ENCODE data around the gene RTN4. TPM values are rescaled to one million over a fixed set of nuclear protein-coding genes. Genes with fewer than 3 reads are reported as not detected.

RTN4 gene
- total and polyA plus RNA-seq, 2 experiments from 2014 or later = 186 to 223 TPM

DNA sequence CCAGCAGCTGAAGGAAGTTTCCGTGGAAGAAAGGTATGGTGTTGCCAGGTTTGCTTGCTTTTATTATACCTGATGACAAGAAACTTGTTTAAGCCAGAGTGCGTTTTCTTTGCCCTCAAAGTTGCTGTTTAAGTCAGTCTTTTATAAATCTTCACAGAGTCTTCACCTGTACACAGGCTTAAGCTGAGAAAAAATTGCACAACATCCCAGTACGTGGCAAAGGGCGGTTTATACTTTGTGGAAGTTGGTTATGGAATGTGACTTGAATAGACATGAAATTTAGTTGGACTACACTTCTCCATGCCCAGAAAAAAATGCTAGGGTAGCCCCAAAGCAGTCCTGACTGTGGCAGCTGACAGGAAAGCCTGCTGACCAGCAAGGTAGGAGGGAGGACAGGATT lies 121.5 kb downstream of the RTN4 start:
- Histone ChIP-seq H3K27me3 (peaks cover 3% of the 10 kb centered on the region), H3K27ac (no peak overlapping the region), H3K36me3 (no peaks in the 10 kb centered on the region), H3K4me1 (ENCODE audit: low read depth) (no peaks in the 10 kb centered on the region), H3K9me3 (ENCODE audit: low read depth) (no peaks in the 10 kb centered on the region), H3K4me3 (no peak overlapping the region)
- TF ChIP-seq, protein P1, sequence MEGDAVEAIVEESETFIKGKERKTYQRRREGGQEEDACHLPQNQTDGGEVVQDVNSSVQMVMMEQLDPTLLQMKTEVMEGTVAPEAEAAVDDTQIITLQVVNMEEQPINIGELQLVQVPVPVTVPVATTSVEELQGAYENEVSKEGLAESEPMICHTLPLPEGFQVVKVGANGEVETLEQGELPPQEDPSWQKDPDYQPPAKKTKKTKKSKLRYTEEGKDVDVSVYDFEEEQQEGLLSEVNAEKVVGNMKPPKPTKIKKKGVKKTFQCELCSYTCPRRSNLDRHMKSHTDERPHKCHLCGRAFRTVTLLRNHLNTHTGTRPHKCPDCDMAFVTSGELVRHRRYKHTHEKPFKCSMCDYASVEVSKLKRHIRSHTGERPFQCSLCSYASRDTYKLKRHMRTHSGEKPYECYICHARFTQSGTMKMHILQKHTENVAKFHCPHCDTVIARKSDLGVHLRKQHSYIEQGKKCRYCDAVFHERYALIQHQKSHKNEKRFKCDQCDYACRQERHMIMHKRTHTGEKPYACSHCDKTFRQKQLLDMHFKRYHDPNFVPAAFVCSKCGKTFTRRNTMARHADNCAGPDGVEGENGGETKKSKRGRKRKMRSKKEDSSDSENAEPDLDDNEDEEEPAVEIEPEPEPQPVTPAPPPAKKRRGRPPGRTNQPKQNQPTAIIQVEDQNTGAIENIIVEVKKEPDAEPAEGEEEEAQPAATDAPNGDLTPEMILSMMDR (IDR thresholded peaks at IDR 0.05; ENCODE audit: low read depth, low read length) = no peak
- DNase-seq (ENCODE audit: low read depth in 1 of 2, low spot score in 1 of 2) = no peak

DNA sequence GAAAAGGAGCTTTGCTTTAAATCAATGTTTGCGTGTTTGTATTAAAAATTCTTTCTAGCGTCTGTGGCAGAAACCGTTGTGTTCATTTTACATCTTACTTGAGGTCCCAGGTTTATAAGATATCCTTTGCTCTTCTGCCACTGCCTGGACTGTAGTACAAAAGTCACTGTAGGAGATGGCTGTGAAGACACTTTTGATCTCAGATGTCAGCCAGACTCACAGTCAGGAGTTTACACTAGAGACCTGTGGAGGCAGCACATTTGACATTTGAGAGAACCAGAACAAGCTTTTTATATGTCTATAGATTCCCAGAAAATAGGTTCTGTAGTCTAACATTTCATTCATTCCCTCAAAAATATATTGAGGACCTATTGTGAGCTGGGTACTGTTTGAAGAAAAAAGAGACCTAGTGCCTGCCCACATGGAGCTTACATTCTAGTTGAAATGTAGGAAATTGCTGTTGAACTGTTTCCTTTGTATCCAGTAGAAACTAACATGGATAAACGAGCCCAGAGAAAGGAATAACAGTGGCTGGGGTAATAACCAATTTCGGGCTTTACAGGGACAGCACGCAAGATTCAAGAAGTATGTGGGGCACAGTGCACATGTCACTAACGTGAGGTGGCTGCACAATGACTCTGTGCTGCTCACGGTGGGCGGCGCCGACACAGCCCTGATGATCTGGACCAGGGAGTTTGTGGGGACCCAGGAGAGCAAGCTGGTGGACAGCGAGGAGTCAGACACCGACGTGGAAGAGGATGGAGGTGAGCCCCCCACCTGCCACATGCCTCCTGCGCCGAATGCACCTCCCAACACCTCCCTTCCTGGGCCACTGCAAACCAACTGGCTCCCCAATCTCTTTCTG lies 122.3 kb downstream of the RTN4 start:
- no peak overlapping the region for H3K27ac ChIP-seq

DNA sequence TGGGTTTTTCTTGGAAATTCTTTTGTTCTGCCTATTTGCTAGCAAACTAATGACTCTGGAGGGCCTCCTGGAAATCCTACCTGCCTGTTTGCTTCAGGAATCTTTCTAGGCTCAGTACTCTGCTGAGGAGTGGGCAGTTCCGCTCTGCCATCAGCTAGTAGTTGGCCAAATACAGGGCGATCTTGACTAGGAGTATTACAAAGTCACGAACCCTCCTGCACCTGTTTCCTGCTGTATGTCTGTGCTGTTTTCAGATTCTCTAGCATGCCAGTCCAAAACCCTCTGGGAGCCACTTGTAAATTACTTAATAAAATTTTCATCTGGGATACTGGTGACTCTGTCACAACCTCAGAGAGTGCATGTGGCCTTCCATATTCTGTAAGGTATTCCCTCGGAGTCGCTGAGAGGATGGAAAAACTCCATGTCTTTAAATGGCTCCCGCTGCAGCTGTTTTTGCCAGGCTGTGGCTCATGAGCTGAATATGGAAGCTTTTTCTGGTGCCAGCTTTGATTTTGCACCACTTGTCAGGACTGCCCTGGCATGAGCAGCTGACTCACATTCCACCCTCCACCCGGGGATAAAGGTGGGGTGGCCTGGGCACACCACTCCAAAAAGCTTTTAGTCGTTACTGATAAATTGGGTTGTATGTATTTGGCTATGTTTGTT lies 123.0 kb downstream of the RTN4 start:
- no peaks in the 10 kb centered on the region for H3K9me3 ChIP-seq (ENCODE audit: low read depth)
- TF ChIP-seq, protein P1 (IDR thresholded peaks at IDR 0.05; ENCODE audit: low read depth, low read length) = no peak
- H3K27ac ChIP-seq = no peak overlapping the region

More for the DNA sequence above, 122.3 kb downstream of the RTN4 start:
- no peaks in the 10 kb centered on the region for H3K36me3 ChIP-seq
- peaks cover 3% of the 10 kb centered on the region for H3K27me3 ChIP-seq
- no peaks in the 10 kb centered on the region for H3K9me3 ChIP-seq (ENCODE audit: low read depth)
- H3K4me1 ChIP-seq (ENCODE audit: low read depth) = no peaks in the 10 kb centered on the region
- no peak overlapping the region for H3K4me3 ChIP-seq
- TF ChIP-seq, protein P1 (IDR thresholded peaks at IDR 0.05; ENCODE audit: low read depth, low read length) = no peak
- no peak for DNase-seq (ENCODE audit: low read depth in 1 of 2, low spot score in 1 of 2)

DNA sequence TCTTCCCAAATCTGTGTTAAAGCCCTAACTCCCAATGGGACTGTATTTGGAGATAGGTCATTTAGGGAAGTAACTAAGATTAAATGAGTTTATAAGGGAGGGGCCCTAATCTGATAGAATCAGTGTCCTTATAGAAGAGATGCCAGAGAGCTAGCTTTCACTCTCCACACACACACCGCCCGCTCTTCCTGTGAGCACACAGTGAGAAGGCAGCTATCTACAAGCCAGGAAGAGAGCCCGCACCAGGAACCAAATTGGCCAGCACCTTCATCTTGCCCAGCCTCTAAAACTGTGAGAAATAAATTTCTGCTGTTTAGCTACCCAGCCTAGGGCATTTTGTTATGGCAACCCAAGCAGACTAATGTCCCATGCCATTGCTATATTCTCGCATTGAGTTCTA lies 125.2 kb downstream of the RTN4 start:
- Histone ChIP-seq H3K9me3 (ENCODE audit: low read depth) (no peaks in the 10 kb centered on the region), H3K4me3 (no peak overlapping the region), H3K36me3 (no peaks in the 10 kb centered on the region), H3K27ac (no peak overlapping the region), H3K4me1 (ENCODE audit: low read depth) (no peaks in the 10 kb centered on the region), H3K27me3 (peaks cover 3% of the 10 kb centered on the region)
- no peak for DNase-seq (ENCODE audit: low read depth in 1 of 2, low spot score in 1 of 2)
- TF ChIP-seq, protein P1 (IDR thresholded peaks at IDR 0.05; ENCODE audit: low read depth, low read length) = no peak

More for the DNA sequence above, 123.0 kb downstream of the RTN4 start:
- Histone ChIP-seq H3K36me3 (no peaks in the 10 kb centered on the region), H3K4me1 (ENCODE audit: low read depth) (no peaks in the 10 kb centered on the region), H3K27me3 (peaks cover 3% of the 10 kb centered on the region), H3K4me3 (no peak overlapping the region)
- DNase-seq (ENCODE audit: low read depth in 1 of 2, low spot score in 1 of 2) = no peak

DNA sequence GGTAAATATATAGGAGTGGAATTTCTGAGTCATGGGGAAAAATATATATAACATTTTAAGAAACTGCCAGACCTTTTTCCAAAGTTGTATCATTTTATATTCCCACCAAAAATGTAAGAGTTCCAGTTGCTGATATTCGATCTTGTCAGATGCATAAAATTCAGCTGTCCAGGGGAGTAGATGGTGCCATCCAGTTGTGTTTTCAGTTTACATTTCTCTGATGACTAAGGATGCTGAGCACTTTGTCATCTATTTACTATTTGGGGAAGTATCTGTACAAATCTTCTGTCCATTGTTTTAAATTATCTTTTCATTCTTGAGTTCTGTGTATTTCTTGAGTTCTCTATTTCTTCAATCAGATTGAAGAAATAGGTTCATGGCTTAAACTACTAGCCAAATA lies 126.1 kb downstream of the RTN4 start:
- Histone ChIP-seq H3K9me3 (ENCODE audit: low read depth) (no peaks in the 10 kb centered on the region), H3K27me3 (peaks cover 3% of the 10 kb centered on the region), H3K36me3 (no peaks in the 10 kb centered on the region), H3K4me3 (no peak overlapping the region), H3K27ac (no peak overlapping the region), H3K4me1 (ENCODE audit: low read depth) (no peaks in the 10 kb centered on the region)
- no peak for DNase-seq (ENCODE audit: low read depth in 1 of 2, low spot score in 1 of 2)
- TF ChIP-seq, protein P1 (IDR thresholded peaks at IDR 0.05; ENCODE audit: low read depth, low read length) = no peak

Other genes starting within 250 kb of the RTN4 start
- gene CLHC1, start 181.8 kb upstream of the RTN4 start, total RNA-seq = 14.4 and 27.0 TPM in 2 replicates
- 8.9 and 19.7 TPM in 2 replicates for gene CLHC1, start 181.8 kb upstream of the RTN4 start, polyA plus RNA-seq
- gene RPS27A, start 182.2 kb upstream of the RTN4 start, total RNA-seq = 556 and 923 TPM in 2 replicates
- 629 and 695 TPM in 2 replicates for gene RPS27A, start 182.2 kb upstream of the RTN4 start, polyA plus RNA-seq
- gene MTIF2, start 218.8 kb upstream of the RTN4 start, total RNA-seq = 19.2 and 25.6 TPM in 2 replicates
- 15.4 and 30.2 TPM in 2 replicates for gene MTIF2, start 218.8 kb upstream of the RTN4 start, polyA plus RNA-seq

Data from cardiac muscle cell (in vitro differentiated cells and primary cell).